Measurements from ENCODE around the gene HIF1AN.

DNA sequence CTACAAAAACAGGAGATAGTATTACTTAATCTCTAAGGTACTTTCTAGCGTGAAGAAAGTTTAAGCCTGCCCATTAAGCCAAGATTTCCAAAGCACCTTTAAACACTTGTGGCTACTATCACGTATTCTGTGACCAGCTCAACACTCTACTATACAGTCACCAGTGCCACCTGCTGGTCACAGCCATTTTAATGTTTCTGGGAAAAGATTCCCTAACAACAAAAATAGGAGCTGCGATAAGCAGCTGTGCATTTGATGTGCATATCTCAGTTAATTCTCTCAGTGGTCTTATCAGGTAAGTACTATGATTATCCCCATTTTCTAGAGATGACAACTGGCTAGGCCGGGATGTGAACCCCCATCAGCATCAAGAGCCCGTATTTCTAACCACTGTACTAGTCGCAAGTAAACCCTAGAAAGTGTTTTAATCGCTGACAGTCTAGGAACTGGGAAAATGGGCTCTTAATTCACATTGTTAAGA lies 16.9 kb upstream of the HIF1AN start:
- TF ChIP-seq FOXM1 (IDR thresholded peaks at IDR 0.05; ENCODE audit: borderline replicate concordance) (no peak), SP1 (IDR thresholded peaks at IDR 0.05) (no peak), BHLHE40 (IDR thresholded peaks at IDR 0.05; ENCODE audit: borderline replicate concordance) (no peak), LEF1 (IDR thresholded peaks at IDR 0.05; ENCODE audit: borderline replicate concordance) (no peak), ELF4 (IDR thresholded peaks at IDR 0.05) (no peak)

Measured in HEK293T (cell line).